HG03558 (cell line): ENCODE data around the gene ITGB2.

Experiments used
- ATAC-seq: cut with Tn5 transposase; IDR thresholded peaks from one replicate; pipeline ENCODE4 v1.9.1; 2021; ENCODE audit warnings: moderate number of reproducible peaks; ENCODE audit not compliant: unreplicated experiment; ENCODE audit errors: extremely low read depth

The ITGB2 gene

GRCh38 chr21:44855572-44855971, 65.1 kb downstream of the ITGB2 start:
- no peak for ATAC-seq

DNA sequence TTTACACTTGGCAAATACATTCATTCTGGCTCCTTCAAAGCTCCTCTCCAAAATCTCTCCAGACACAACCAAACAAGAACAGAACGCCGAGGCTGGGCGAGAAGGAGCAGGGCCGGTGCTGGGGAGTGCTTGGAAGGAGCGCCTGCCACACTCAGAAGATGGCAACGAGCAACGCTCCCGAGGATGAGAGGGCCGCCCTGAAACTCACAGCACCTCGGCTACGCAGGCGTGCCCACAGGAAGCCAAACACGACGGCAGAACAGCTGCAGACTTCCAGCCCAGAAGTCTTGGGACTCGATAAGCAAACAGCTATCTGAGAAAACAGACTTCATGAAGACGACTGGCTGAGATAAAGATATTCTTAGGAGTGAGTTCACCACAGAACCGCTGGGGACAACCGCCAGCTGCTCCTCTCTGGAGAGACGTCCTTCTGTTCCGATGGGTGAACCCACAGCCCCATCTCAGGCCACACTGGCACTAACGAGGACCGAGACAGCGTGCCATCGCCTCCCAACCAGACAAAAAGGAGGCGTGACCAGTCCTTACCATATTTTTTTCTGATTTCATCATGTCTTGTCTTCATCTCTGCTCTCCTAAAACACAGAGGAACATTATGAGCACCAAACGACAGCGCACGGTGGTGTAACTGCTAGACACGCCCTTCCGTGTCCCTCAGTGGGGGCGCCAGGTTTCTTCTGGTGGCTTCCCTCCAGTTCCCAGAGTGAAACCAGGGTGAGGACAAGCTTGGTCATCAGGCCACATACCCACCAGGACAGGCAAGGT, 65.8 kb downstream of the ITGB2 start:
- no peak for ATAC-seq

DNA sequence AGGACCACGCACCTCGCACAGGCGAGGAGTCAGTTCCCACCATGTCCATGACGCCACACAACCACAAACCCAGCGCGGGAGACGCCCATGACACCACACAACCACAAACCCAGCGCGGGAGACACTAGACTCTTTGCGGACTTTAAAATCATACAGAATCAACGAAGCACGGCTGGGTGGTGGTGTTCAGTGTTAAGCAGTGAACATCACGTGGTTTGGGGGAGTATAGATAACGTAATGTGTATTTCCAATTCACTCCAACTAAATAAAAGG, 66.4 kb downstream of the ITGB2 start:
- ATAC-seq: no peak

GRCh38 chr21:44853601-44854390, 66.9 kb downstream of the ITGB2 start:
- no peak for ATAC-seq

GRCh38 chr21:44850905-44851657, 69.6 kb downstream of the ITGB2 start:
- ATAC-seq: no peak

DNA sequence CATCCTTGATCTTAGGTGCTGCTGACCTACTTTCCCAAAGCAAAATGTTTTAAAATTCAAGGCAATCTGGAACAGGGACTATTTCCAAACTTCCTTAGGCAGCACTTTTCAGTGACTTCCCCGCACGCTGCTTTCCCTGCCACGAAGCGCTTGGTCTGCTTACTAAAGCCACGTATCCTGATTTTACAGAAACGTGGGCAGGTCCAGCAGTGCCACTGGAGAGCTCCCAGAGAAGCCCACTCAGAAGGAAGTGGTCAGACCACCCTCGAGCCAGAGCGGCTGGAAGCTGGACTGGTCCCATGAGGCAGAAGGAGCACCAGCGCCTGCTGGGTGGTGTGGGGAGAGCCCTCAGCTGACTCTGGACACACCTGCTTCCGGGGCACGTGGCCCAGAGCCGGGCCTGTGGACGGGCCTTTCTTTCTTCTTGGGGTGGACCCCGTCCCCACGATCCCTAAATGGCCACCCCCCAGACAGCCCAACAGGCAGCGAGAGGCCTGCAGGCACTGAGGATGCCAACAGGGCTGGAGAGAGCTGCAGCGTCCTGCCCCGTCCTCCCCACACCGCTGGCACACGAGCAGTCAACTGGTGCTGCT, 70.4 kb downstream of the ITGB2 start:
- no peak for ATAC-seq

GRCh38 chr21:44849616-44850130, 71.0 kb downstream of the ITGB2 start:
- ATAC-seq: no peak

GRCh38 chr21:44848821-44849521, 71.7 kb downstream of the ITGB2 start:
- no peak for ATAC-seq

DNA sequence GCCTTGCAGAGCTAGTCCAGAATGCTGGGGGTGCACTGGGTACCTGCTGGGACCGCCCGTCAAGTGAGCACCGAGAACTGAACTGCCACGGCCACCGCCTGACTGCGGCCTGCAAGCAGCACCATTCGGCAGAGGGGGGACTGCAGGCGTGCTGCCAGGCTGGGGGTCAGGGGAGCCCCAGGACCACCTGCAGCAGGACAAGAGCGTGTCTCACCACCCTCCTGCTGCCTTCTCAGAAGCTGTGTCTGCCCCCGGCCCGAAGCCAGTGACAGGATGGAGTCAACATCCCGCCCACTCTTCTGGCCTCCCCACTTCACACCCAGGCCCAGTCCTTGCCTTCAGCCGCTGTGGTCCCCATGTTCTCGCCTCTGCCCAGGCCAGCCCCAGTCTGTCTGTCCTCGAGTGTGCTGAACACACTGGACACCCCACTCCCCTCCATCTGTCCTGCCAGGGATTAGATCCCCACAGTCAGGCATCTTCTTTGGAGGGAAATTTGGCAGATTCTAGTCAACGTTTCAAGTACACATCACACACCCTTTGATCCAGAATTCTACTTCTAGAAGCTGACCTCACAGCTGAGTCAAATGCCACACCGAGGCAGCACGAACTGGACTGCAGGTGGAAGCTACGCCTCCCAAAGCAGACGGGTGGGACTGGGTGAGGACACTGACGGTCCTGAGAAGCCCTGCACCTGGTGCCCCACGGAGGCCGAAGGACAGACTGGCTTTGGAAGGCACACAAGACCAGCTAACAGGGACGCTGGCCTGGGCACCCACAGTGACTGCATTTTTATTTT, 73.2 kb downstream of the ITGB2 start:
- ATAC-seq: no peak

GRCh38 chr21:44846485-44847260, 74.0 kb downstream of the ITGB2 start:
- no peak for ATAC-seq

GRCh38 chr21:44846224-44846484, 74.5 kb downstream of the ITGB2 start:
- ATAC-seq: no peak

DNA sequence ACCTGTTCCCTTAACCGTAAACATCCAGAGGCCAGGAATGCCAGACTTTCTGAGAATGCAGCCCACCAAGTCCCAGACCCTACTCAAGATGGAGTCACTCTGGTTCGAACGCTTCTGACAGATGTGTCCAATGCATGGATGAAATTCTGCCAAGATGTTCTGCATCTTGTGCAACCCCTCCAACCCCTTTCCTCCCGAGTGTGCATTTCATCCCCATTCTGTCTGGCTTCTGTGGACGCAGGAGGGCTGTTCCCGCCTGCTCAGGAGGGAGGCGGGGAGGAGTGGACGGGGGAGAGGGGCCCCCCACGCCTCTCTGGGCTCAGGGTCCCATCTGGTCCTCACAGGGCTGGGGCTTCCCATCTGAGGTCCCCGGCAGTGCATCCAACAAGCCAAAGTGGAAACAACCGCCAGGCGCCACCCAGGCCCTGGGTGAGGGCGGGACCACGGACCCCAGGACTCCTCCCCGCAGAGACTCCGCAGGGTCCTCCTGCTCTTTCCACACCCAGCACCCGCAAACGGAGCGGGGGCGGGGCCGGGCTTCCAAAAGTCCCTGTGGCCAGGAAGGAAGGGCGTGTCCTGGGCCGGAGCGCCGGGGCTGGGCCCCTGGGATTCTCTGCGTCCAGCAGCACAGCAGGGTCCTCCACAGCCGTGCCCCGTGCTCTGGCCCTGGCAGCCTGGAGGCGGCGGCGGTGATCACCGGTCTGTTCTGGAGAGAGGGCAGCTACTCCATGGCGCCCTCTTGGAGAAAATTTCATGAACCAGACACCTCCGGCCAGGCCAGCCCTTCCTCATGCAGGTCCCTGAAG, 75.1 kb downstream of the ITGB2 start:
- ATAC-seq: no peak

DNA sequence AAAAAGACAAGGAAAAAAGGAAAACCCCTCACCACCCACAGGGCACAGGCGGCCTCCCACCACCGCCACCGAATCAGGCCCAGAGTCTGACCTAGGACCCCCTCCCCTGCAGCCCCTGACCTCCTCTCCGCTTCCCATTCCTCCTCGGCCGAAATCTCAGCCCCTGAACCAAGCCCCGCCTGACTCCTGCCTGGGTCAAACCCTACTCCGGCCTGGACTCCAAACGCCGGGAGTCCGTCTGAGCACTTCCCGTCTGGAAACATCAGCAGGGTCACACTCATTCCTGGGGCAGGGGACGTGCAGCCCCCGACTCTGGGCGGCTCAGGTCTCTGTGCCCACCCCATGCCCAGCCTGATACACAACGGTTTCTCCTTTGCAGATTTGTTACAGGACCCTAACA, 76.4 kb downstream of the ITGB2 start:
- no peak for ATAC-seq

- ATAC-seq: no peak
Measured at GRCh38 chr21:44842721-44843445, 77.8 kb downstream of the ITGB2 start.

DNA sequence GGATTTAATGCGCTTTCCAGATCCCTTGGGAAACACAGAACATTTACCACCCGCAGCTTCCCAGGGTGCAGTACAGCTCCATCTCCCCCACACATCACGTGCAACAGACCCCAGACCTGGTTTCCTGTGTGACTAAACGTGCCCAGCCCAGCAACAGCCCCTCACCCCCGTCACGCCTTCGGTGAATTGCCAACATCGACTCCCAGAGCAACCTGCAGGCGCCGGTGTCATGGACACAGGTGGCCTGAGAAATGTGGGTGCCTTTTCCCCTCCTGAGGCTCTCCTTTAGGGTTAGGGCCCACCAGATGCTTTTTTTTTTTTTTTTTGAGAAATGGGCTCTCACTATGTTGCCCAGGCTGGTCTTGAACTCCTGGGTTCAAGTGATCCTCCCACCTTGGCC, 78.6 kb downstream of the ITGB2 start:
- ATAC-seq: no peak

- no peak for ATAC-seq
Measured at GRCh38 chr21:44840771-44841170, 79.9 kb downstream of the ITGB2 start.

- ATAC-seq: no peak
Measured at GRCh38 chr21:44838951-44839350, 81.7 kb downstream of the ITGB2 start.
